ENCODE measurements around the gene ULK4. TPM values are rescaled to one million over a fixed set of nuclear protein-coding genes. Genes with fewer than 3 reads are reported as not detected.

Gene ULK4
- total RNA-seq, 2 experiments from 2014 or later = 6.8 to 6.9 TPM

- ChIA-PET POLR2A (no interaction called here), CTCF (no interaction called here)
- Mint-ChIP-seq H3K27ac (no peak overlapping the region), H3K36me3 (ENCODE audit: low read depth) (peaks cover 3% of the 10 kb centered on the region), H3K4me1 (ENCODE audit: low read depth) (no peaks in the 10 kb centered on the region), H3K9me3 (peaks cover 12% of the 10 kb centered on the region), H3K4me3 (no peak overlapping the region), H3K27me3 (no peaks in the 10 kb centered on the region)
- no peak for ATAC-seq
- TF ChIP-seq, protein P1, sequence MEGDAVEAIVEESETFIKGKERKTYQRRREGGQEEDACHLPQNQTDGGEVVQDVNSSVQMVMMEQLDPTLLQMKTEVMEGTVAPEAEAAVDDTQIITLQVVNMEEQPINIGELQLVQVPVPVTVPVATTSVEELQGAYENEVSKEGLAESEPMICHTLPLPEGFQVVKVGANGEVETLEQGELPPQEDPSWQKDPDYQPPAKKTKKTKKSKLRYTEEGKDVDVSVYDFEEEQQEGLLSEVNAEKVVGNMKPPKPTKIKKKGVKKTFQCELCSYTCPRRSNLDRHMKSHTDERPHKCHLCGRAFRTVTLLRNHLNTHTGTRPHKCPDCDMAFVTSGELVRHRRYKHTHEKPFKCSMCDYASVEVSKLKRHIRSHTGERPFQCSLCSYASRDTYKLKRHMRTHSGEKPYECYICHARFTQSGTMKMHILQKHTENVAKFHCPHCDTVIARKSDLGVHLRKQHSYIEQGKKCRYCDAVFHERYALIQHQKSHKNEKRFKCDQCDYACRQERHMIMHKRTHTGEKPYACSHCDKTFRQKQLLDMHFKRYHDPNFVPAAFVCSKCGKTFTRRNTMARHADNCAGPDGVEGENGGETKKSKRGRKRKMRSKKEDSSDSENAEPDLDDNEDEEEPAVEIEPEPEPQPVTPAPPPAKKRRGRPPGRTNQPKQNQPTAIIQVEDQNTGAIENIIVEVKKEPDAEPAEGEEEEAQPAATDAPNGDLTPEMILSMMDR (IDR thresholded peaks at IDR 0.05) = no peak
- intact Hi-C loops (cut with micrococcal nuclease) = no loop called here
- no peak for DNase-seq
Observed at GRCh38 chr3:41478278-41478677, 483.6 kb downstream of the ULK4 start.

DNA sequence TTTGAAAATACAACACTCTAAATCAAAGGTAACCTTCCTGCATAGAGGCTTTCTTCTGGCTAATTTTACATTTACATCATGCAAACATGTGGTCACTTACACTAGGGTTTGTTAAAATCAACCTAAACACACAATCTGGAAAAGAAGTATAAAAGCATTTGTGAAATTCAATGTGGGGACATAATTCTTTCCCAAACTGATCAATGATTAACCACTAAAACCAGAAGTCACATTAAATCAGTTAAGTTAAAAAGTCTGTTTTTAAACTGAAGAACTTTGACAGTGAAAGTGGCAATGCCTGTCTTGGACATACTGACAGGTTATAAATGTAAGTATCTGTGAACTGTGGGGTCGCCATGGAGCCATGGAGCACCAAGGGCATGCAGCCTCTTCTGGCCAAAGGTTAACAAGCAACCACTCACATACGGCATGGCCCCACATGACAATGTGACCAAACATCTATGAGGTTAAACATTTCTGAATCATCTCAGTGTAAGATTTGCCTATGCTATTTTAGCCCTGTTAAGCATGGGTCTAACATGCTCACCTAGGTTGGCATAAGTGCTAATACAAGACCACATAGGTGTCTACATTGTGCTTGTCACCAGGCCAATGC is 484.4 kb downstream of the ULK4 start:
- DNase-seq = no peak
- ChIA-PET POLR2A (no interaction called here), CTCF (no interaction called here)
- H3K27me3 Mint-ChIP-seq = no peaks in the 10 kb centered on the region
- no peak overlapping the region for H3K4me3 Mint-ChIP-seq
- TF ChIP-seq, protein P1 (IDR thresholded peaks at IDR 0.05) = no peak
- H3K4me1 Mint-ChIP-seq (ENCODE audit: low read depth) = no peaks in the 10 kb centered on the region
- peaks cover 3% of the 10 kb centered on the region for H3K36me3 Mint-ChIP-seq (ENCODE audit: low read depth)
- peaks cover 16% of the 10 kb centered on the region for H3K9me3 Mint-ChIP-seq
- ATAC-seq = no peak
- H3K27ac Mint-ChIP-seq = no peak overlapping the region
- intact Hi-C loops (cut with micrococcal nuclease) = no loop called here

GRCh38 chr3:41469083-41469482 is 492.8 kb downstream of the ULK4 start:
- H3K9me3 Mint-ChIP-seq = peaks cover 29% of the 10 kb centered on the region
- intact Hi-C loops (cut with micrococcal nuclease) = no loop called here
- H3K27ac Mint-ChIP-seq = no peak overlapping the region
- H3K4me3 Mint-ChIP-seq = no peak overlapping the region
- H3K4me1 Mint-ChIP-seq (ENCODE audit: low read depth) = peaks cover 3% of the 10 kb centered on the region
- H3K27me3 Mint-ChIP-seq = no peaks in the 10 kb centered on the region
- TF ChIP-seq, protein P1 (IDR thresholded peaks at IDR 0.05) = no peak
- peaks cover 14% of the 10 kb centered on the region for H3K36me3 Mint-ChIP-seq (ENCODE audit: low read depth)
- ATAC-seq (no peak), DNase-seq (no peak)
- ChIA-PET CTCF (no interaction called here), POLR2A (interaction anchor here (1.1 kb wide), 1 partner anchor 20 kb away, joined by 3 read pairs; no protein-coding TSS in a partner anchor)

GRCh38 chr3:41467481-41467880 is 494.4 kb downstream of the ULK4 start:
- no peak for ATAC-seq
- CTCF ChIA-PET = interaction anchor here (1.3 kb wide), 1 partner anchor 12 kb away, joined by 3 read pairs; no protein-coding TSS in a partner anchor
- intact Hi-C loops (cut with micrococcal nuclease) = no loop called here
- Mint-ChIP-seq H3K4me1 (ENCODE audit: low read depth) (peaks cover 3% of the 10 kb centered on the region), H3K27ac (no peak overlapping the region), H3K27me3 (no peaks in the 10 kb centered on the region), H3K4me3 (no peak overlapping the region), H3K9me3 (peaks cover 22% of the 10 kb centered on the region), H3K36me3 (ENCODE audit: low read depth) (peaks cover 11% of the 10 kb centered on the region)
- no peak for DNase-seq
- TF ChIP-seq, protein P1 (IDR thresholded peaks at IDR 0.05) = no peak
- POLR2A ChIA-PET = no interaction called here

GRCh38 chr3:41464858-41465257 is 497.0 kb downstream of the ULK4 start:
- peaks cover 2% of the 10 kb centered on the region for H3K36me3 Mint-ChIP-seq (ENCODE audit: low read depth)
- POLR2A ChIA-PET = no interaction called here
- intact Hi-C loops (cut with micrococcal nuclease) = no loop called here

More at GRCh38 chr3:41464858-41465257, 497.0 kb downstream of the ULK4 start:
- CTCF ChIA-PET = no interaction called here
- DNase-seq = no peak
- Mint-ChIP-seq H3K4me3 (no peak overlapping the region), H3K27ac (no peak overlapping the region), H3K4me1 (ENCODE audit: low read depth) (no peaks in the 10 kb centered on the region), H3K9me3 (peaks cover 3% of the 10 kb centered on the region), H3K27me3 (no peaks in the 10 kb centered on the region)
- ATAC-seq = no peak
- TF ChIP-seq, protein P1 (IDR thresholded peaks at IDR 0.05) = no peak

All from activated CD8-positive, alpha-beta T cell treated with anti-CD3 and anti-CD28 coated beads for 36 hours (primary cell).